HepG2 (cell line): ENCODE results near the gene PSMC3IP. TPM values are rescaled to one million over a fixed set of nuclear protein-coding genes. Genes with fewer than 3 reads are reported as not detected.
A peak's percentile ranks its signal among the peaks of the same experiment; 100 is the strongest.

Source experiments
- CHCHD3 ChIP-seq: sonication (generic); formaldehyde crosslinking; IDR thresholded peaks from 2 replicates; pipeline ENCODE4 v1.8.0; 2022; ENCODE audit warnings: mild to moderate bottlenecking, missing genetic modification reagents, moderate library complexity
- FOSL2 ChIP-seq: sonication (generic); formaldehyde crosslinking; IDR thresholded peaks from 2 replicates; pipeline ENCODE4 v1.4.0; 2020; ENCODE audit warnings: missing genetic modification reagents
- GRHL1 ChIP-seq: sonication (generic); formaldehyde crosslinking; conservative IDR thresholded peaks from 2 replicates; pipeline ENCODE4 v1.8.0; 2022; ENCODE audit warnings: missing genetic modification reagents
- HMGXB3 ChIP-seq: sonication (generic); formaldehyde crosslinking; IDR thresholded peaks from 2 replicates; pipeline ENCODE4 v1.4.0; 2020; ENCODE audit warnings: missing genetic modification reagents, borderline replicate concordance
- KAT7 ChIP-seq: IDR thresholded peaks from 2 replicates; pipeline ENCODE4 v1.6.1; 2018; ENCODE audit warnings: borderline replicate concordance, missing compliant biosample characterization
- KMT2B ChIP-seq: IDR thresholded peaks from 2 replicates; pipeline ENCODE4 v1.6.1; 2016; ENCODE audit warnings: missing genetic modification reagents, missing compliant biosample characterization
- MNT ChIP-seq: fragments of 450-650 bp; IDR thresholded peaks from 2 replicates; pipeline ENCODE4 v1.6.1; 2016
- NCOA1 ChIP-seq: sonication (generic); formaldehyde crosslinking; IDR thresholded peaks from 2 replicates; pipeline ENCODE4 v1.9.0; 2021; ENCODE audit warnings: missing genetic modification reagents
- PLSCR1 ChIP-seq: sonication (generic); formaldehyde crosslinking; IDR thresholded peaks from 2 replicates; pipeline ENCODE4 v1.5.0; 2020; ENCODE audit warnings: missing genetic modification reagents, mild to moderate bottlenecking, borderline replicate concordance
- TBL1XR1 ChIP-seq: fragments of 150-350 bp; IDR thresholded peaks from 2 replicates; pipeline ENCODE4 v1.6.1; 2014; ENCODE audit warnings: borderline replicate concordance, low read length; ENCODE audit not compliant: partially characterized antibody
- ZBTB2 ChIP-seq: sonication (generic); formaldehyde crosslinking; IDR thresholded peaks from 2 replicates; pipeline ENCODE4 v1.8.0; 2022; ENCODE audit warnings: low read depth, missing genetic modification reagents
- ZFP36L2 ChIP-seq: sonication (generic); formaldehyde crosslinking; IDR thresholded peaks from 2 replicates; pipeline ENCODE4 v1.4.0; 2020; ENCODE audit warnings: missing genetic modification reagents
- ZNF260 ChIP-seq: sonication (generic); formaldehyde crosslinking; IDR thresholded peaks from 2 replicates; pipeline ENCODE4 v1.4.0; 2020; ENCODE audit warnings: missing genetic modification reagents, low read depth, mild to moderate bottlenecking, borderline replicate concordance
- ZNF317 ChIP-seq: sonication (generic); formaldehyde crosslinking; IDR thresholded peaks from 2 replicates; pipeline ENCODE4 v1.5.0; 2020; ENCODE audit warnings: mild to moderate bottlenecking, missing genetic modification reagents
- ZNF543 ChIP-seq: sonication (generic); formaldehyde crosslinking; IDR thresholded peaks from 2 replicates; pipeline ENCODE4 v1.4.0; 2020; ENCODE audit warnings: mild to moderate bottlenecking, missing genetic modification reagents
- ZNF557 ChIP-seq: sonication (generic); formaldehyde crosslinking; IDR thresholded peaks from 2 replicates; pipeline ENCODE4 v1.4.0; 2020; ENCODE audit warnings: missing genetic modification reagents
- ZNF766 ChIP-seq: sonication (generic); formaldehyde crosslinking; IDR thresholded peaks from 2 replicates; pipeline ENCODE4 v1.5.0; 2020; ENCODE audit warnings: missing genetic modification reagents, borderline replicate concordance
- polyA plus RNA-seq, 8 experiments: library from polyadenylated mRNA; depleted of rRNA in 3 of 8; stranded (reverse) in 7 of 8; unstranded in 1 of 8; fragments of >200 nt; fragmentation: Illumina TruSeq in 4 of 8; extraction: Trizol in 4 of 8; gene quantifications; 2 replicates each; pipeline versions ENCODE4 v1.2.1 to v1.2.3, GENCODE V29; 2011 to 2016; ENCODE audit warnings: low read depth in 4 of 8, missing spikeins in 1 of 8, mixed read lengths in 1 of 8; ENCODE audit not compliant: insufficient read depth in 1 of 8
- total RNA-seq, 5 experiments: library from RNA; depleted of rRNA; stranded (reverse); fragments of >200 nt; fragmentation: Illumina TruSeq; extraction: Trizol; gene quantifications; 2 replicates each; pipeline ENCODE4 v1.2.3, GENCODE V29; 2016; ENCODE audit warnings: low read depth in 1 of 5

Gene PSMC3IP
- total and polyA plus RNA-seq, 2 of the 13 experiments (the other 11 are each of a cell fraction or from before 2014, with no cell fraction given): 6.5 to 22.4 TPM

- peak; percentile 81 for TF ChIP-seq ZNF317 (CRISPR knock-in tag)
- peak; percentile 93 for TF ChIP-seq KAT7
- peak; percentile 82 for TF ChIP-seq KMT2B
- no peak for TF ChIP-seq PLSCR1 (CRISPR knock-in tag)
- peak; percentile 38 for TF ChIP-seq TBL1XR1
- TF ChIP-seq ZNF557: no peak; the same call in 1 of the 2 replicates
- TF ChIP-seq NCOA1: peak; percentile 97
- TF ChIP-seq ZNF260: no peak
- TF ChIP-seq MNT: peak; percentile 57
- TF ChIP-seq FOSL2 (CRISPR knock-in tag): peak; percentile 58
- TF ChIP-seq GRHL1 (CRISPR knock-in tag): no peak
- TF ChIP-seq CHCHD3 (CRISPR knock-in tag): peak; percentile 67; the same call in 1 of the 2 replicates
- peak; percentile 97; the same call in 1 of the 2 replicates for TF ChIP-seq ZNF543
- no peak; the same call in 1 of the 2 replicates for TF ChIP-seq ZNF766 (CRISPR knock-in tag)
- TF ChIP-seq ZFP36L2 (CRISPR knock-in tag): peak; percentile 93; the same call in 1 of the 2 replicates
- TF ChIP-seq HMGXB3 (CRISPR knock-in tag): peak; percentile 61; the same call in 1 of the 2 replicates
- peak; percentile 96 for TF ChIP-seq ZBTB2 (CRISPR knock-in tag)
These were observed 10.5 kb downstream of the PSMC3IP start, which contains the start of gene MLX (continued) for GRCh38 chr17:42566883-42567573.
